Neural progenitor cell (in vitro differentiated cells): ENCODE results near the gene MORN1. TPM values are rescaled to one million over a fixed set of nuclear protein-coding genes. Genes with fewer than 3 reads are reported as not detected.

Experiments
- DNase-seq: peaks from one replicate; pipeline ENCODE4 v3.0.0-alpha.2; 2016; ENCODE audit warnings: low spot score
- H2AFZ ChIP-seq: fragments of 200-600 bp; sonication (generic); replicated peaks from 2 replicates; pipeline ENCODE4 v1.6.1; 2016; ENCODE audit warnings: antibody characterized with exemption
- H3F3A ChIP-seq: fragments of 200-600 bp; sonication (generic); 2 replicates; pipeline ENCODE4 v1.6.1; 2016; ENCODE audit warnings: antibody characterized with exemption, low read depth
- H3K27ac ChIP-seq: fragments of 200-600 bp; sonication (generic); 2 replicates; pipeline ENCODE4 v1.5.1; 2016; ENCODE audit warnings: mild to moderate bottlenecking
- H3K27me3 ChIP-seq: fragments of 200-600 bp; sonication (generic); 2 replicates; pipeline ENCODE4 v1.6.1; 2016; ENCODE audit warnings: mild to moderate bottlenecking, moderate library complexity
- H3K36me3 ChIP-seq: fragments of 200-600 bp; sonication (generic); 2 replicates; pipeline ENCODE4 v1.5.1; 2016
- H3K4me1 ChIP-seq: fragments of 200-600 bp; sonication (generic); 2 replicates; pipeline ENCODE4 v1.6.1; 2016; ENCODE audit warnings: mixed run types
- H3K4me2 ChIP-seq: fragments of 200-600 bp; sonication (generic); 2 replicates; pipeline ENCODE4 v1.6.1; 2016
- H3K4me3 ChIP-seq: fragments of 200-600 bp; sonication (generic); 2 replicates; pipeline ENCODE4 v1.5.1; 2016
- H3K79me2 ChIP-seq: fragments of 200-600 bp; sonication (generic); 2 replicates; pipeline ENCODE4 v1.6.1; 2016; ENCODE audit warnings: low read depth
- H3K9ac ChIP-seq: fragments of 200-600 bp; sonication (generic); 2 replicates; pipeline ENCODE4 v1.6.1; 2016
- H3K9me3 ChIP-seq: fragments of 200-600 bp; sonication (generic); 2 replicates; pipeline ENCODE4 v1.5.1; 2016; ENCODE audit warnings: low read depth
- H4K20me1 ChIP-seq: fragments of 200-600 bp; sonication (generic); 2 replicates; pipeline ENCODE4 v1.6.1; 2016; ENCODE audit warnings: low read depth
- H3K27ac Mint-ChIP-seq: 3 replicates; pipeline ENCODE4 v1.8.0; 2021; ENCODE audit warnings: mixed read lengths
- H3K27me3 Mint-ChIP-seq: 2 replicates; pipeline ENCODE4 v1.8.0; 2022; ENCODE audit warnings: low read depth, mild to moderate bottlenecking, inconsistent platforms, moderate library complexity, mixed read lengths; ENCODE audit not compliant: insufficient read depth
- H3K36me3 Mint-ChIP-seq: 3 replicates; pipeline ENCODE4 v1.8.0; 2021; ENCODE audit warnings: mixed read lengths
- H3K4me1 Mint-ChIP-seq: 3 replicates; pipeline ENCODE4 v1.8.0; 2021; ENCODE audit warnings: mixed read lengths
- H3K4me3 Mint-ChIP-seq: 3 replicates; pipeline ENCODE4 v1.8.0; 2021; ENCODE audit warnings: mild to moderate bottlenecking, moderate library complexity, mixed read lengths
- H3K9me3 Mint-ChIP-seq: 3 replicates; pipeline ENCODE4 v1.8.0; 2020; ENCODE audit warnings: mixed read lengths
- EZH2 ChIP-seq: fragments of 200-600 bp; sonication (generic); IDR thresholded peaks from 2 replicates; pipeline ENCODE4 v1.6.1; 2017; ENCODE audit warnings: antibody characterized with exemption, mild to moderate bottlenecking, moderate library complexity
- EZH2phosphoT487 ChIP-seq: fragments of 200-600 bp; sonication (generic); IDR thresholded peaks from 2 replicates; pipeline ENCODE4 v1.6.1; 2017; ENCODE audit warnings: antibody characterized with exemption
- total RNA-seq: library from RNA; depleted of rRNA; stranded (reverse); fragments of >200 nt; gene quantifications from 2 replicates; pipeline ENCODE4 v1.2.3, GENCODE V29; 2015; ENCODE audit warnings: low replicate concordance
- TF ChIP-seq, protein P1 (sequence below): fragments of 200-600 bp; sonication (generic); IDR thresholded peaks from 2 replicates; pipeline ENCODE4 v1.5.1; 2017; ENCODE audit warnings: antibody characterized with exemption, mild to moderate bottlenecking

The MORN1 gene
- total RNA-seq, 1 donor from 2014 or later = 7.0 TPM

DNA sequence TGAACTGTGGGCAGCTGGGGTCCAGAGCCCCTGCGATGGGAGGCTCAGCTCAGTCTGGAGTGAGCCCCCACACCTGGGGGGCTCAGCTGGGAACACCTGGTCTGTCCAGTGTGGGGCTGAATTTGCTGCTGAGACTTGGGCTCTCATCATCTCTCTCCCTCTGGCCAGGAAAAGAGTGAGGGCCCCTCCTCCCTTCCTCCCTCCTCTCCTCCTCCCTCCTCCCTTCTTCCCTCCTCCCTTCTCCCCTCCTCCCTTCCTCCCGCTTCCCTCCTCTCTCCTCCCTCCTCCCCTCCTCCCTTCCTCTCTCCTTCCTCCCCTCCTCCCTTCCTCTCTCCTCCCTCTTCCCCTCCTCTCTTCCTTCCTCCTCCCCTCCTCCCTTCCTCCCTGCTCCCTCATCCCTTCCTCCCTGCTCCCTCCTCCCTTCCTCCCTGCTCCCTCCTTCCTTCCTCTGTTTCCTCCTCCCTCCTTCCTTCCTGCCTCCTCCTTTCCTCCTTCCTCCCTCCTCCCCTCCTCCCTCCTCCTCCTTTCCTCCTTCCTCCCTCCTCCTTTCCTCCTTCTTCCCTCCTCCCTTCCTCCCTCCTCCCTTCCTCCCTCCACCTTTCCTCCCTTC, 44.5 kb upstream of the MORN1 start:
- Histone ChIP-seq H3K4me3 (no peak overlapping the region), H3K27ac (no peak overlapping the region), H3F3A (no peaks in the 10 kb centered on the region), H3K79me2 (no peaks in the 10 kb centered on the region), H3K36me3 (no peaks in the 10 kb centered on the region), H4K20me1 (no peaks in the 10 kb centered on the region), H3K9ac (no peak overlapping the region), H3K27me3 (peaks cover 14% of the 10 kb centered on the region), H3K4me2 (no peak overlapping the region), H2AFZ (no peak overlapping the region), H3K4me1 (peaks cover 18% of the 10 kb centered on the region), H3K9me3 (no peaks in the 10 kb centered on the region)
- Mint-ChIP-seq H3K9me3 (no peaks in the 10 kb centered on the region), H3K4me1 (peaks cover 23% of the 10 kb centered on the region), H3K36me3 (no peaks in the 10 kb centered on the region), H3K4me3 (no peak overlapping the region), H3K27me3 (peaks cover 14% of the 10 kb centered on the region), H3K27ac (no peak overlapping the region)
- TF ChIP-seq EZH2 (no peak), EZH2phosphoT487 (no peak)
- TF ChIP-seq, protein P1, sequence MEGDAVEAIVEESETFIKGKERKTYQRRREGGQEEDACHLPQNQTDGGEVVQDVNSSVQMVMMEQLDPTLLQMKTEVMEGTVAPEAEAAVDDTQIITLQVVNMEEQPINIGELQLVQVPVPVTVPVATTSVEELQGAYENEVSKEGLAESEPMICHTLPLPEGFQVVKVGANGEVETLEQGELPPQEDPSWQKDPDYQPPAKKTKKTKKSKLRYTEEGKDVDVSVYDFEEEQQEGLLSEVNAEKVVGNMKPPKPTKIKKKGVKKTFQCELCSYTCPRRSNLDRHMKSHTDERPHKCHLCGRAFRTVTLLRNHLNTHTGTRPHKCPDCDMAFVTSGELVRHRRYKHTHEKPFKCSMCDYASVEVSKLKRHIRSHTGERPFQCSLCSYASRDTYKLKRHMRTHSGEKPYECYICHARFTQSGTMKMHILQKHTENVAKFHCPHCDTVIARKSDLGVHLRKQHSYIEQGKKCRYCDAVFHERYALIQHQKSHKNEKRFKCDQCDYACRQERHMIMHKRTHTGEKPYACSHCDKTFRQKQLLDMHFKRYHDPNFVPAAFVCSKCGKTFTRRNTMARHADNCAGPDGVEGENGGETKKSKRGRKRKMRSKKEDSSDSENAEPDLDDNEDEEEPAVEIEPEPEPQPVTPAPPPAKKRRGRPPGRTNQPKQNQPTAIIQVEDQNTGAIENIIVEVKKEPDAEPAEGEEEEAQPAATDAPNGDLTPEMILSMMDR = no peak
- DNase-seq = no peak

DNA sequence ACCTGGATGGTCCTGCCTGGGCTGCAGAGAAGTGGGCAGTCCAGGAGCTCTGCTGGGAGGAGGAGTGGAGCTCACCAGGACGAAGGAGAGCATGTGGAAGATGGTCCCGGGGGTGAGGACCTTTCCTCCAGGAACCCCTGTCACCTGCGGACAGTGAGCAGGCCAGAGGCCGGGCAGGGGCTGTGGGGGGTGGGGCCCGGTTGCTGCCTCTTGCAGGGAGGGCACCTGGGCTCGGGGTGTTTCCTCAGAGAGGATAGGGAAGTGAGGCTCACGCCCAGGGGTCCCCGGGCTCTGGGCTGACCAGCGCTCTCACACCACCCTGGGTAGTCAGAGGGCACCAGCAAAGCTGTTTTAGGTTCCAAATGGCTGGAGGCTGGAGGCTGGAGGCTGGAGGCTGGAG, 43.7 kb upstream of the MORN1 start:
- H3K27me3 Mint-ChIP-seq = peaks cover 14% of the 10 kb centered on the region
- Histone ChIP-seq H3K27ac (no peak overlapping the region), H3K9ac (no peak overlapping the region), H3F3A (no peaks in the 10 kb centered on the region), H3K79me2 (no peaks in the 10 kb centered on the region), H3K4me1 (peaks cover 18% of the 10 kb centered on the region), H3K36me3 (no peaks in the 10 kb centered on the region), H4K20me1 (no peaks in the 10 kb centered on the region), H3K4me2 (no peak overlapping the region), H2AFZ (no peak overlapping the region), H3K4me3 (no peak overlapping the region), H3K9me3 (no peaks in the 10 kb centered on the region), H3K27me3 (peaks cover 14% of the 10 kb centered on the region)
- DNase-seq = no peak
- no peak overlapping the region for H3K4me3 Mint-ChIP-seq
- TF ChIP-seq, protein P1 = no peak
- TF ChIP-seq EZH2 (no peak), EZH2phosphoT487 (no peak)
- no peak overlapping the region for H3K27ac Mint-ChIP-seq
- H3K9me3 Mint-ChIP-seq = no peaks in the 10 kb centered on the region
- no peaks in the 10 kb centered on the region for H3K36me3 Mint-ChIP-seq
- H3K4me1 Mint-ChIP-seq = peaks cover 27% of the 10 kb centered on the region

DNA sequence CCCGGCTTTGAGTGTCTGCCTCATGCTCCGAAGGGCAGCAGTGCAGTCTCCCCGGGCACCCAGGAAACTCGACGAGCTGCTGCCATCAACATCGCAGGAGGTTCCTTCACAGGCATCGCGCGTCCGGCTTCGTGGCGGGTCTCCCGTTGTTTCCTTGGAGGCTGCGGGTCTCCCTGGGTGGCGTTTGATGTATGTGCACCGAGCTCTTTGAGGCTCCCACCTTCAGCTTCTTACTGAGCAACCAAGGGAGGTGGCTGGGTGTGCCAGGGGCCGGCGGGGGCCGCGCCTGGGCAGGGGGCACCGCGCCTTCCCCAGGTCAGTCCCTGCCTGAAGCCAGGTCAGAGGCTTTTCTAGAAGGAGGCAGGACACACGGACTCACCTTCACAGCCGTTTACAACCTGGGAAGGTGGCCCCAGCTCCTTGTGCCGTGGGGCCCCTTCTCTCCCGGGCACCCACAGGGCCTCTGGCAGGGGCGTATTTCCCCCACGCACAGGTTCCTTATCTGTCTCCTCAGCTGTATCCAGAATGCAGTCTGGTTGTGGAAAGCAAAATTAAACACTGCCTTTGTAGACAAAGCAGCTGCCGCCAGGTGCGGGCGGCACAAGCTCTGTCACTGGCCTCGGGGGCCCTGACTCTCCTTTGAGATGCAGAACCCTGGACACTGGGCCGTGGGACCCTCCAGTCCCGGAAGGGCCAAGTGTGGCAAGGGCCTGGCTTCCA, 42.7 kb upstream of the MORN1 start:
- no peaks in the 10 kb centered on the region for H3K36me3 ChIP-seq
- no peak overlapping the region for H3K4me3 ChIP-seq
- no peaks in the 10 kb centered on the region for H3K9me3 Mint-ChIP-seq
- H3K4me3 Mint-ChIP-seq = no peak overlapping the region
- H3K79me2 ChIP-seq = no peaks in the 10 kb centered on the region
- H3K27me3 Mint-ChIP-seq = peaks cover 13% of the 10 kb centered on the region
- H3K9ac ChIP-seq = no peak overlapping the region
- H3K27ac ChIP-seq = no peak overlapping the region
- H3K4me2 ChIP-seq = no peak overlapping the region
- no peaks in the 10 kb centered on the region for H3F3A ChIP-seq
- H3K27ac Mint-ChIP-seq = no peak overlapping the region
- no peak overlapping the region for H2AFZ ChIP-seq
- peaks cover 18% of the 10 kb centered on the region for H3K4me1 ChIP-seq
- no peak for TF ChIP-seq EZH2phosphoT487
- no peak for TF ChIP-seq EZH2
- TF ChIP-seq, protein P1 = no peak
- H3K9me3 ChIP-seq = no peaks in the 10 kb centered on the region
- no peak for DNase-seq
- peaks cover 27% of the 10 kb centered on the region for H3K4me1 Mint-ChIP-seq
- H3K36me3 Mint-ChIP-seq = no peaks in the 10 kb centered on the region
- H3K27me3 ChIP-seq = peaks cover 14% of the 10 kb centered on the region
- no peaks in the 10 kb centered on the region for H4K20me1 ChIP-seq
